Heart left ventricle (tissue), 16 donors: ENCODE measurements around the gene CASD1. TPM values are rescaled to one million over a fixed set of nuclear protein-coding genes. Genes with fewer than 3 reads are reported as not detected.

ENCODE experiments used
- ATAC-seq, 4 donors: fragments of 200-7000 bp; cut with Tn5 transposase; one replicate each; pipeline ENCODE4 v1.9.1; 2020 to 2022; ENCODE audit warnings: moderate library complexity in 4 of 4, mild to moderate bottlenecking in 3 of 4, moderate number of reproducible peaks in 1 of 4
- DNase-seq, 5 donors: peaks; one replicate each; pipeline ENCODE4 v3.0.0-alpha.2; 2020
- H3K27ac ChIP-seq, 12 donors: fragments of 200-600 bp; sonication (generic) in 4 of 12; one replicate each; pipeline versions ENCODE4 v1.5.0 to v1.8.0; 2016 to 2022; ENCODE audit warnings: mild to moderate bottlenecking in 2 of 12
- H3K27me3 ChIP-seq, 9 donors: fragments of 200-600 bp; sonication (generic) in 2 of 9; one replicate each; pipeline versions ENCODE4 v1.5.1 to v1.8.0; 2016 to 2022; ENCODE audit warnings: mild to moderate bottlenecking in 3 of 9
- H3K36me3 ChIP-seq, 9 donors: fragments of 200-600 bp; sonication (generic) in 2 of 9; one replicate each; pipeline versions ENCODE4 v1.5.0 to v1.8.0; 2018 to 2022; ENCODE audit warnings: mild to moderate bottlenecking in 2 of 9
- H3K4me1 ChIP-seq, 12 donors: fragments of 200-600 bp; sonication (generic) in 4 of 12; one replicate each; pipeline versions ENCODE4 v1.5.0 to v1.8.0; 2016 to 2022; ENCODE audit warnings: mild to moderate bottlenecking in 3 of 12
- H3K4me3 ChIP-seq, 12 donors: fragments of 200-600 bp; sonication (generic) in 4 of 12; one replicate each; pipeline versions ENCODE4 v1.5.0 to v1.8.0; 2017 to 2022; ENCODE audit warnings: mild to moderate bottlenecking in 9 of 12, moderate library complexity in 4 of 12
- H3K9me3 ChIP-seq, 12 donors: fragments of 200-600 bp; sonication (generic) in 4 of 12; one replicate each; pipeline versions ENCODE4 v1.5.0 to v1.8.0; 2016 to 2022; ENCODE audit warnings: mild to moderate bottlenecking in 1 of 12
- CTCF ChIP-seq, 12 donors: fragments of 200-600 bp; sonication (generic) in 4 of 12; IDR thresholded peaks; one replicate each; pipeline versions ENCODE4 v1.5.0 to v1.8.0; 2018 to 2022; ENCODE audit warnings: antibody characterized with exemption in 12 of 12, mild to moderate bottlenecking in 5 of 12
- POLR2A ChIP-seq, 2 donors: fragments of 450-650 bp; IDR thresholded peaks; one replicate each; pipeline ENCODE4 v1.6.1; 2017; ENCODE audit warnings: antibody characterized with exemption in 2 of 2, mild to moderate bottlenecking in 2 of 2, moderate library complexity in 2 of 2
- WGBS, 4 donors: extraction: QIAGEN DNeasy Blood & Tissue Kit in 2 of 4; methylation state at CpG; one replicate each; pipeline versions ENCODE4 v1.1.5 to v1.1.7; 2013 to 2018; 5-methylcytosine and 5-hydroxymethylcytosine counted together
- intact Hi-C, 10 donors: fragments of 100-400 bp; cut with DNase I; formaldehyde crosslinking; loops; one replicate each; pipeline versions ENCODE4 v1.11.1 to v1.14.2; 2022
- polyA plus RNA-seq, 2 donors: library from polyadenylated mRNA; stranded (reverse); fragments of 200-250 nt; gene quantifications; one replicate each; pipeline ENCODE4 v1.2.3, GENCODE V29; 2013
- total RNA-seq, 9 donors: library from RNA; depleted of rRNA in 2 of 9; stranded (reverse); fragments of >200 nt in 2 of 9; fragmentation: NEBNext Ultra II Directional in 3 of 9; extraction: Animal tissue kit (Norgen Biotek cat#: 25700) in 3 of 9; gene quantifications; one replicate each; pipeline versions ENCODE4 v1.1.0 to v1.2.4, GENCODE V29; 2016 to 2023
- donor health status: ischemic (EF 13 %, LVEDD 7.1; RV severe dilation, severe dysfunction).
- donor health status: healthy with polysubstance abuse.
- donor health status: DM: no; HTN: yes; CAD: no.
- donor health status: DM: no; HTN: no; CAD: no.
- donor health status: ischemic (EF 25% LVEDD 6.9; RV normal size, moderate dysfunction).
- donor health status: ischemic (EF 25% LVEDD 5.7; RV mildly dilated, moderate dysfunction).
- donor health status: healthy.
- donor health status: DM: yes; HTN: yes; CAD: no.
- donor health status: ischemic (EF 35%, LVEDD 5.7; RV mildly dilated, moderate dysfunction).
- donor health status: nonischemic (EF 11% LVEDD 7.7; RV severe dilation, severe dysfunction).
- donor health status: DM: yes; HTN: yes; CAD: no.
- donor health status: PGD.
- donor health status: ischemic (EF 29% LVEDD 5.4; RV normal size, mild dysfunction).
- donor health status: nonischemic (EF 23%, LVEDD 6.1; RV moderate dilation, normal function).

The CASD1 gene
- total and polyA plus RNA-seq, 11 donors, result 9.5 to 24.3 (median 17.1) TPM

DNA sequence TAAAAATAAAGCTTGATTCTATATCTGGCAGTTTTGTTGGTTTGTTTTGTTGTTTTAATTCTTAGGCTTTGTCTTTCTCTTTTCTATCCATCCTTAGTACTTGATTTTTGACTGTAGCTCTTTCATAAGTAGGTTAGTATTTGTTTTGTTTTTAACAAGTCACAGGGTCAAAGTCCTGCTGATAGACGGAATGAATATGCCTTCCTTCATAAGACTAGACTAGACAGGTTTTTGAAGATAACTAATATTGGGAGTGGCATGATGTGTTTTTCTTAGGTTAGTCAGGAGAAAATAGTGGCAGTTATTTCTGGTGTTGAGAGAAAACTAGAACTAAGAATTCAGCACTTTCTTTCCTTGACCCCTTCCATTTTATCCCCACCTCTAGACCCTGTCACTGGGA, 50.4 kb downstream of the CASD1 start:
- Histone ChIP-seq H3K9me3 (no peaks in the 10 kb centered on the region), H3K36me3 (peaks cover 0 to 48% (median 22%) of the 10 kb centered on the region in 9 donors), H3K4me1 (no peaks in the 10 kb centered on the region), H3K27ac (no peak overlapping the region), H3K27me3 (no peaks in the 10 kb centered on the region), H3K4me3 (no peak overlapping the region)
- 93 to 97% (median 94%) methylated on average over 1 of the region's 1 CpG for whole genome bisulfite sequencing, 4 donors
- no peak for ATAC-seq
- TF ChIP-seq CTCF (IDR thresholded peaks at IDR 0.05) (no peak), POLR2A (IDR thresholded peaks at IDR 0.05) (no peak)
- intact Hi-C loops, result no loop called here
- no peak for DNase-seq

- Histone ChIP-seq H3K36me3 (peaks cover 0 to 29% (median 9%) of the 10 kb centered on the region in 9 donors), H3K4me3 (no peak overlapping the region), H3K9me3 (no peaks in the 10 kb centered on the region), H3K27me3 (no peaks in the 10 kb centered on the region), H3K4me1 (no peaks in the 10 kb centered on the region), H3K27ac (no peak overlapping the region)
- DNase-seq, result no peak
- intact Hi-C loops, result no loop called here
- WGBS, 4 donors, result 86 to 96% (median 95%) methylated on average over 2 of the region's 2 CpGs
- TF ChIP-seq CTCF (IDR thresholded peaks at IDR 0.05), result no peak
- no peak for TF ChIP-seq POLR2A (IDR thresholded peaks at IDR 0.05)
- no peak for ATAC-seq
Measured at GRCh38 chr7:94561841-94562514, 52.4 kb downstream of the CASD1 start.

GRCh38 chr7:94562525-94562924, 52.9 kb downstream of the CASD1 start:
- intact Hi-C loops, result no loop called here
- Histone ChIP-seq H3K9me3 (no peaks in the 10 kb centered on the region), H3K27me3 (no peaks in the 10 kb centered on the region), H3K36me3 (peaks cover 0 to 24% (median 9%) of the 10 kb centered on the region in 9 donors), H3K27ac (no peak overlapping the region), H3K4me3 (no peak overlapping the region), H3K4me1 (no peaks in the 10 kb centered on the region)
- ATAC-seq (no peak), DNase-seq (no peak)
- WGBS, 4 donors, result 58 to 75% (median 70%) methylated on average over 3 of the region's 3 CpGs
- TF ChIP-seq POLR2A (IDR thresholded peaks at IDR 0.05) (no peak), CTCF (IDR thresholded peaks at IDR 0.05) (no peak)

- WGBS, 4 donors, result 98 to 100% (median 98%) methylated on average over 4 of the region's 4 CpGs
- no peak for ATAC-seq
- intact Hi-C loops, result no loop called here
- Histone ChIP-seq H3K4me1 (no peaks in the 10 kb centered on the region), H3K9me3 (peaks cover 0 to 5% (median 0%) of the 10 kb centered on the region in 12 donors), H3K27me3 (no peaks in the 10 kb centered on the region), H3K36me3 (peaks cover 0 to 3% (median 0%) of the 10 kb centered on the region in 9 donors), H3K27ac (no peak overlapping the region), H3K4me3 (no peak overlapping the region)
- TF ChIP-seq CTCF (IDR thresholded peaks at IDR 0.05) (no peak), POLR2A (IDR thresholded peaks at IDR 0.05) (no peak)
- DNase-seq, result no peak
Measured at GRCh38 chr7:94565247-94565894, 55.8 kb downstream of the CASD1 start.
